DOHH2 (cell line): ENCODE results near the gene MCF2L.

ENCODE experiments used
- EZH2phosphoT487 ChIP-seq: fragments of 200-600 bp; sonication (generic); IDR thresholded peaks from 2 replicates; pipeline ENCODE4 v1.6.1; 2017; ENCODE audit warnings: borderline replicate concordance, mild to moderate bottlenecking, antibody characterized with exemption, low read length, moderate library complexity, mixed read lengths
- TF ChIP-seq, protein P1 (sequence below): fragments of 200-600 bp; sonication (generic); IDR thresholded peaks from one replicate; pipeline ENCODE4 v1.5.1; 2014; ENCODE audit warnings: antibody characterized with exemption, mild to moderate bottlenecking, low read depth, low read length; ENCODE audit not compliant: poor library complexity, severe bottlenecking

DNA sequence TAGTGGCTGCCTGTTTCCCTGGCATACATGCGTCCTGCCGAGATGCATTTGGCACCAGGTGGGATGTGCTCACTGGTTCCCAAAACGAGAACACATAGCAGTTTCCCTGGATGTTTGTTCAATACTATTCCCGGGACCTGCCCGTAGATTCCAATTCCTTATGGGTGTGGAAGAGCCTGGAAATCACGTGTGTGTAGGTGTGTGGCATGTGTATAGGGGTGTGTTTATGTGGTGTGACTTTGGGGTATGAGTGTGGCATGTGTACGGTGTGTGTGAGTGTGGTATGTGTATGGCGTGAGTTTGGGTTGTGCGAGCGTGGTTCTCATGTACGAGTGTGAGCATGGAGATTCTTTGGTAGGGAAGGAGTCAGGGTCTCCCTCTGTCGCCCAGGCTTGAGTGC is 133.7 kb downstream of the MCF2L start:
- TF ChIP-seq, protein P1, sequence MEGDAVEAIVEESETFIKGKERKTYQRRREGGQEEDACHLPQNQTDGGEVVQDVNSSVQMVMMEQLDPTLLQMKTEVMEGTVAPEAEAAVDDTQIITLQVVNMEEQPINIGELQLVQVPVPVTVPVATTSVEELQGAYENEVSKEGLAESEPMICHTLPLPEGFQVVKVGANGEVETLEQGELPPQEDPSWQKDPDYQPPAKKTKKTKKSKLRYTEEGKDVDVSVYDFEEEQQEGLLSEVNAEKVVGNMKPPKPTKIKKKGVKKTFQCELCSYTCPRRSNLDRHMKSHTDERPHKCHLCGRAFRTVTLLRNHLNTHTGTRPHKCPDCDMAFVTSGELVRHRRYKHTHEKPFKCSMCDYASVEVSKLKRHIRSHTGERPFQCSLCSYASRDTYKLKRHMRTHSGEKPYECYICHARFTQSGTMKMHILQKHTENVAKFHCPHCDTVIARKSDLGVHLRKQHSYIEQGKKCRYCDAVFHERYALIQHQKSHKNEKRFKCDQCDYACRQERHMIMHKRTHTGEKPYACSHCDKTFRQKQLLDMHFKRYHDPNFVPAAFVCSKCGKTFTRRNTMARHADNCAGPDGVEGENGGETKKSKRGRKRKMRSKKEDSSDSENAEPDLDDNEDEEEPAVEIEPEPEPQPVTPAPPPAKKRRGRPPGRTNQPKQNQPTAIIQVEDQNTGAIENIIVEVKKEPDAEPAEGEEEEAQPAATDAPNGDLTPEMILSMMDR, result no peak
- TF ChIP-seq EZH2phosphoT487, result no peak
